Endothelial cell of umbilical vein (primary cell): ENCODE results near the gene GET4.
"Not testable (repeated sequence)": the region's sequence is repeated elsewhere in the genome, so short reads cannot be mapped to it uniquely, and the experiment has no call there.

ENCODE experiments used
- EZH2 ChIP-seq: IDR thresholded peaks from 2 replicates; pipeline ENCODE4 v1.6.1; 2012; ENCODE audit warnings: borderline replicate concordance, low read depth, mild to moderate bottlenecking, moderate library complexity, low read length, inconsistent platforms; ENCODE audit not compliant: severe bottlenecking
- JUN ChIP-seq: IDR thresholded peaks from 2 replicates; pipeline ENCODE4 v1.6.1; 2011; ENCODE audit warnings: borderline replicate concordance, low read depth; ENCODE audit not compliant: insufficient read length, insufficient read depth
- POLR2A ChIP-seq: IDR thresholded peaks from 2 replicates; pipeline ENCODE4 v1.6.1; 2012; ENCODE audit warnings: low read depth, mild to moderate bottlenecking, control low read depth, low read length
- POLR2AphosphoS5 ChIP-seq: IDR thresholded peaks from 2 replicates; pipeline ENCODE4 v1.6.1; 2012; ENCODE audit warnings: low read depth, mild to moderate bottlenecking, control low read depth, low read length, moderate library complexity; ENCODE audit not compliant: insufficient read depth
- TF ChIP-seq, protein P1 (sequence below), 2 donors: IDR thresholded peaks; 1 replicate in 1 of 2; 2 replicates in 1 of 2; pipeline ENCODE4 v1.5.1; 2011; ENCODE audit warnings: low read length in 2 of 2, mild to moderate bottlenecking in 2 of 2, moderate library complexity in 2 of 2, control low read depth in 1 of 2, inconsistent platforms in 1 of 2, low read depth in 1 of 2; ENCODE audit not compliant: insufficient read depth in 1 of 2; ENCODE audit errors: extremely low read depth in 1 of 2
- TF ChIP-seq, protein P2 (sequence below): IDR thresholded peaks from 2 replicates; pipeline ENCODE4 v1.6.1; 2011; ENCODE audit not compliant: insufficient read depth, insufficient read length

DNA sequence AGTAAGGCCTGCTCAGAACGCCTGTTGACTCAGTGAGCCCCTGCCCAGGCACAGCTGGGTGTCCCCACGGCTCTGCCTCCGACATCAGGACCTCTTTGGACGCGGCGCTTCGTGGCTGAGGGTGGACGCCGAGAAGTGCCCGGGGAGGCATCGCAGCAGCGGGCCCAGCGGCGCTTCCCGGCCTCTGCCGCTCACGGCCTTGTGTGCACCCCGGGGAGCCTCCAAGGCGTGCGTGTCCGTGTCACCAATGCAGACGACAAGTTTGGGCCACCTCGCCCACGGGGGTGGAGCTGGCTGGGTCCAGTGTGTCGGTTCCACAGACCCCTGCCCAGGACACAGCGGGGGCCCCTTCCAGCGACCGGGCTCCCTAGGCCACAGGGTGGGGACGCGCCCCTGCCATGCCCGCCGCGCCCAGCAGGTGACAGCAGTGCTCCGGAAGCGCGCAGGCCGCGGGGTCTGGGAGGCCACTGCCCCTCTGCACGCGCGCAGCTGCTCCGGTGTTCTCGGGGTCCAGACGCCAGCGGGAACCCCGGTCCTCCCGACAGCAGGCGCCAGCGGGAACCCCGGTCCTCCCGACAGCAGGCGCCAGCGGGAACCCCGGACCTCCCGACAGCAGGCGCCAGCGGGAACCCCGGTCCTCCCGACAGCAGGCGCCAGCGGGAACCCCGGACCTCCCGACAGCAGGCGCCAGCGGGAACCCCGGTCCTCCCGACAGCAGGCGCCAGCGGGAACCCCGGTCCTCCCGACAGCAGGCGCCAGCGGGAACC, 32.4 kb downstream of the GET4 start:
- TF ChIP-seq, protein P1, sequence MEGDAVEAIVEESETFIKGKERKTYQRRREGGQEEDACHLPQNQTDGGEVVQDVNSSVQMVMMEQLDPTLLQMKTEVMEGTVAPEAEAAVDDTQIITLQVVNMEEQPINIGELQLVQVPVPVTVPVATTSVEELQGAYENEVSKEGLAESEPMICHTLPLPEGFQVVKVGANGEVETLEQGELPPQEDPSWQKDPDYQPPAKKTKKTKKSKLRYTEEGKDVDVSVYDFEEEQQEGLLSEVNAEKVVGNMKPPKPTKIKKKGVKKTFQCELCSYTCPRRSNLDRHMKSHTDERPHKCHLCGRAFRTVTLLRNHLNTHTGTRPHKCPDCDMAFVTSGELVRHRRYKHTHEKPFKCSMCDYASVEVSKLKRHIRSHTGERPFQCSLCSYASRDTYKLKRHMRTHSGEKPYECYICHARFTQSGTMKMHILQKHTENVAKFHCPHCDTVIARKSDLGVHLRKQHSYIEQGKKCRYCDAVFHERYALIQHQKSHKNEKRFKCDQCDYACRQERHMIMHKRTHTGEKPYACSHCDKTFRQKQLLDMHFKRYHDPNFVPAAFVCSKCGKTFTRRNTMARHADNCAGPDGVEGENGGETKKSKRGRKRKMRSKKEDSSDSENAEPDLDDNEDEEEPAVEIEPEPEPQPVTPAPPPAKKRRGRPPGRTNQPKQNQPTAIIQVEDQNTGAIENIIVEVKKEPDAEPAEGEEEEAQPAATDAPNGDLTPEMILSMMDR (IDR thresholded peaks at IDR 0.05; ENCODE audit: extremely low read depth in 1 of 2, insufficient read depth in 1 of 2, low read depth in 1 of 2, low read length in 2 of 2), result peak; percentile 65 to 74
- not testable (repeated sequence) for TF ChIP-seq JUN, POLR2A, POLR2AphosphoS5, EZH2
- TF ChIP-seq, protein P2, sequence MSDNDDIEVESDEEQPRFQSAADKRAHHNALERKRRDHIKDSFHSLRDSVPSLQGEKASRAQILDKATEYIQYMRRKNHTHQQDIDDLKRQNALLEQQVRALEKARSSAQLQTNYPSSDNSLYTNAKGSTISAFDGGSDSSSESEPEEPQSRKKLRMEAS, result not testable (repeated sequence)
